CD14-positive monocyte (primary cell): ENCODE results near the gene PPP4R3B. TPM values are rescaled to one million over a fixed set of nuclear protein-coding genes. Genes with fewer than 3 reads are reported as not detected.

Experiments used
- DNase-seq, 3 donors: peaks; one replicate each; pipeline ENCODE4 v3.0.0-alpha.2; 2011 to 2022
- H2AFZ ChIP-seq: 2 replicates; pipeline ENCODE4 v1.6.0; 2012; ENCODE audit warnings: mild to moderate bottlenecking, low read depth, low read length, inconsistent platforms; ENCODE audit not compliant: insufficient read depth, poor library complexity, severe bottlenecking
- H3K27ac ChIP-seq, 2 donors: 1 replicate in 1 of 2; 2 replicates in 1 of 2; pipeline ENCODE4 v1.5.1; 2012 to 2013; ENCODE audit warnings: low read length in 2 of 2, control low read depth in 1 of 2, inconsistent platforms in 1 of 2, low read depth in 1 of 2, mild to moderate bottlenecking in 1 of 2
- H3K27me3 ChIP-seq, 2 donors: one replicate each; pipeline versions ENCODE4 v1.6.0 to v1.6.1; 2011 to 2013; ENCODE audit warnings: low read length in 2 of 2; ENCODE audit not compliant: control insufficient read depth in 2 of 2, insufficient read depth in 2 of 2
- H3K36me3 ChIP-seq, 2 donors: replicated peaks in 1 of 2; 1 replicate in 1 of 2; 2 replicates in 1 of 2; pipeline versions ENCODE4 v1.5.1 to v1.6.1; 2012 to 2013; ENCODE audit warnings: low read length in 2 of 2, control low read depth in 1 of 2, inconsistent platforms in 1 of 2, mild to moderate bottlenecking in 1 of 2; ENCODE audit not compliant: insufficient read depth in 2 of 2, control insufficient read depth in 1 of 2
- H3K4me1 ChIP-seq, 2 donors: 1 replicate in 1 of 2; 2 replicates in 1 of 2; pipeline versions ENCODE4 v1.5.1 to v1.6.1; 2012 to 2013; ENCODE audit warnings: low read length in 2 of 2, control low read depth in 1 of 2, inconsistent platforms in 1 of 2, mild to moderate bottlenecking in 1 of 2, moderate library complexity in 1 of 2; ENCODE audit not compliant: insufficient read depth in 2 of 2, control insufficient read depth in 1 of 2
- H3K4me2 ChIP-seq: replicated peaks from 2 replicates; pipeline ENCODE3; 2012; ENCODE audit warnings: low read length, moderate library complexity, mild to moderate bottlenecking; ENCODE audit not compliant: poor library complexity, severe bottlenecking; ENCODE audit errors: extremely low read depth
- H3K4me3 ChIP-seq, 3 experiments: fragments of 200-600 bp in 1 of 3; sonication (generic) in 1 of 3; replicated peaks in 1 of 3; 1 replicate in 2 of 3; 2 replicates in 1 of 3; pipeline ENCODE4 v1.5.1; 2011 to 2013; ENCODE audit warnings: low read length in 3 of 3, mild to moderate bottlenecking in 3 of 3, control low read depth in 2 of 3, low read depth in 2 of 3, inconsistent platforms in 1 of 3, moderate library complexity in 1 of 3
- H3K79me2 ChIP-seq: 2 replicates; pipeline ENCODE4 v1.6.0; 2012; ENCODE audit warnings: mild to moderate bottlenecking, control low read depth, inconsistent platforms, low read length, moderate library complexity; ENCODE audit not compliant: insufficient read depth
- H3K9ac ChIP-seq: 2 replicates; pipeline ENCODE4 v1.6.0; 2017; ENCODE audit warnings: low read length, mild to moderate bottlenecking; ENCODE audit not compliant: insufficient read depth, poor library complexity, severe bottlenecking
- H3K9me3 ChIP-seq, 2 donors: replicated peaks in 1 of 2; 1 replicate in 1 of 2; 2 replicates in 1 of 2; pipeline versions ENCODE4 v1.5.1 to v1.6.1; 2012 to 2013; ENCODE audit warnings: low read length in 2 of 2, control low read depth in 1 of 2; ENCODE audit not compliant: control insufficient read depth in 1 of 2, insufficient read depth in 1 of 2
- H4K20me1 ChIP-seq: 2 replicates; pipeline ENCODE4 v1.6.0; 2012; ENCODE audit warnings: mild to moderate bottlenecking, low read length, control low read depth, moderate library complexity; ENCODE audit not compliant: insufficient read depth
- H3K27ac Mint-ChIP-seq, 7 donors: one replicate each; pipeline ENCODE4 v1.8.0; 2020; ENCODE audit warnings: mild to moderate bottlenecking in 7 of 7, mixed read lengths in 7 of 7, moderate library complexity in 6 of 7, inconsistent platforms in 2 of 7
- H3K27me3 Mint-ChIP-seq, 3 donors: one replicate each; pipeline ENCODE4 v1.8.0; 2021 to 2022; ENCODE audit warnings: low read depth in 3 of 3, mild to moderate bottlenecking in 3 of 3, mixed read lengths in 3 of 3, moderate library complexity in 3 of 3, inconsistent platforms in 1 of 3
- H3K36me3 Mint-ChIP-seq, 2 donors: one replicate each; pipeline ENCODE4 v1.8.0; 2020; ENCODE audit warnings: mixed read lengths in 2 of 2, inconsistent platforms in 1 of 2, mild to moderate bottlenecking in 1 of 2
- H3K4me1 Mint-ChIP-seq: one replicate; pipeline ENCODE4 v1.8.0; 2020; ENCODE audit warnings: mild to moderate bottlenecking, mixed read lengths
- H3K4me3 Mint-ChIP-seq, 2 donors: one replicate each; pipeline ENCODE4 v1.8.0; 2020; ENCODE audit warnings: mild to moderate bottlenecking in 2 of 2, mixed read lengths in 2 of 2, moderate library complexity in 1 of 2
- H3K9me3 Mint-ChIP-seq, 7 donors: one replicate each; pipeline ENCODE4 v1.8.0; 2020 to 2022; ENCODE audit warnings: mixed read lengths in 7 of 7, mild to moderate bottlenecking in 6 of 7, moderate library complexity in 6 of 7, inconsistent platforms in 2 of 7
- WGBS: methylation state at CpG from one replicate; pipeline ENCODE4 v1.1.5; 2013; ENCODE audit warnings: missing lambda C conversion rate; ENCODE audit not compliant: insufficient coverage; 5-methylcytosine and 5-hydroxymethylcytosine counted together
- intact Hi-C, 2 donors: fragments of 100-400 bp; cut with micrococcal nuclease; formaldehyde crosslinking; loops; one replicate each; pipeline versions ENCODE4 v1.15.0 to v1.15.1; 2023
- polyA plus RNA-seq, 3 donors: library from polyadenylated mRNA; depleted of rRNA in 1 of 3; unstranded in 2 of 3; stranded (reverse) in 1 of 3; fragments of 300-500 nt in 2 of 3; fragments of >200 nt in 1 of 3; fragmentation: Illumina TruSeq in 2 of 3; gene quantifications; 1 replicate in 2 of 3; 2 replicates in 1 of 3; pipeline ENCODE4 v1.2.3, GENCODE V29; 2012 to 2021
- TF ChIP-seq, protein P1 (sequence below): fragments of 200-600 bp; IDR thresholded peaks from one replicate; pipeline ENCODE4 v1.8.0; 2022; ENCODE audit warnings: antibody characterized with exemption, mild to moderate bottlenecking

Gene PPP4R3B
- polyA plus RNA-seq, 3 donors = 13.3 to 41.1 (median 30.2) TPM

DNA sequence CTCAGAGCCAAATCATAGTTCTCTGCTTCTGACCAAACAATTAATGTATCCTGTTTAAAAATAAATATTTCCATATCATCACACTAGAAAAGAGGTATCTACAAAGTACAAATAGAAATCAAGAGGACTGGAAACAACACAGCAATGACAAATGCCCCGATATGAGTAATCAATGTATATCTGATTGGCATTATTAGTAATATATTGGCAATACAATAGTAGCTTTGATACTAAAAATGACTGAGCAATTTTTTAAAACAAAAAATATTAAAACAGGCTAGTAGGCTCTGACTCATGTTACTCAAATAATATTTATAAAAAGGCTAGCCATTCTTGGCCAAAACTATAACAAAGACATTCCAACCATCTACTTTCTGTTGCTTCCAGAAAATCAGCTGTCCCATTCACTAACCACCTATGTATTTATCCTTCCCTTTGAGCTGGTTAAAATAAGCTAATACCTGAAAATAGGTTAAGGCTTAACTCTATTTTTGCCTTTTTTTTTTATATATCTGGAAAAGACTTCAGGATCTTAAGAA, 13.3 kb downstream of the PPP4R3B start:
- no peak overlapping the region for H2AFZ ChIP-seq
- Mint-ChIP-seq H3K27me3 (peaks cover 0 to 2% (median 0%) of the 10 kb centered on the region in 3 donors), H3K36me3 (peaks cover 32 to 61% of the 10 kb centered on the region in 2 donors), H3K4me1 (no peaks in the 10 kb centered on the region), H3K4me3 (no peak overlapping the region), H3K9me3 (no peaks in the 10 kb centered on the region), H3K27ac (peak overlapping the region in 1 of 7 donors; percentile 43)
- intact Hi-C loops = no loop called here
- H4K20me1 ChIP-seq = peaks cover 99% of the 10 kb centered on the region
- no CpG with 5 or more reads among the region's 1 CpG for WGBS
- no peak overlapping the region for H3K27ac ChIP-seq
- no peaks in the 10 kb centered on the region for H3K27me3 ChIP-seq
- H3K4me3 ChIP-seq = no peak overlapping the region
- H3K4me1 ChIP-seq = no peaks in the 10 kb centered on the region
- H3K79me2 ChIP-seq = peaks cover 94% of the 10 kb centered on the region
- H3K9ac ChIP-seq = no peak overlapping the region
- peaks cover 30 to 76% of the 10 kb centered on the region in 2 donors for H3K36me3 ChIP-seq
- TF ChIP-seq, protein P1, sequence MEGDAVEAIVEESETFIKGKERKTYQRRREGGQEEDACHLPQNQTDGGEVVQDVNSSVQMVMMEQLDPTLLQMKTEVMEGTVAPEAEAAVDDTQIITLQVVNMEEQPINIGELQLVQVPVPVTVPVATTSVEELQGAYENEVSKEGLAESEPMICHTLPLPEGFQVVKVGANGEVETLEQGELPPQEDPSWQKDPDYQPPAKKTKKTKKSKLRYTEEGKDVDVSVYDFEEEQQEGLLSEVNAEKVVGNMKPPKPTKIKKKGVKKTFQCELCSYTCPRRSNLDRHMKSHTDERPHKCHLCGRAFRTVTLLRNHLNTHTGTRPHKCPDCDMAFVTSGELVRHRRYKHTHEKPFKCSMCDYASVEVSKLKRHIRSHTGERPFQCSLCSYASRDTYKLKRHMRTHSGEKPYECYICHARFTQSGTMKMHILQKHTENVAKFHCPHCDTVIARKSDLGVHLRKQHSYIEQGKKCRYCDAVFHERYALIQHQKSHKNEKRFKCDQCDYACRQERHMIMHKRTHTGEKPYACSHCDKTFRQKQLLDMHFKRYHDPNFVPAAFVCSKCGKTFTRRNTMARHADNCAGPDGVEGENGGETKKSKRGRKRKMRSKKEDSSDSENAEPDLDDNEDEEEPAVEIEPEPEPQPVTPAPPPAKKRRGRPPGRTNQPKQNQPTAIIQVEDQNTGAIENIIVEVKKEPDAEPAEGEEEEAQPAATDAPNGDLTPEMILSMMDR = no peak
- no peaks in the 10 kb centered on the region for H3K9me3 ChIP-seq
- no peak for DNase-seq
- H3K4me2 ChIP-seq = no peak overlapping the region

DNA sequence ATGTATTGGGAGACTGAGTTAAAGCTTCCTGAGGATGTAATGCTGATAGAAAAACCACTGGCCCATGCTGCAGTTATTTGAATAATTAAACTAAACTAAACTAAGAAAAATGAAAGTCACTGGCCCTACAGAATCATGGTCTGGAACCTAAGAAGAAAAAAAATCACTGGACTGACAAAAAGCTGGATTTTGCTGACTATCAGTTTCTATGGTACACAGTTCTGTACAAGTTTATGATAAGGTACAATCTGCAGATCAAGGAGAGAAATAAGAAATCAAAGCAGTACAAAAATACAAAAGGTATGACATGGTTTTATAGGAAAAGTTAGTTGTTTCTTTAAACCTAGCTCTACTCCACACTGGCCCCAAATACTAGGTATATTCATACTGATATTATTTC, 15.6 kb downstream of the PPP4R3B start:
- H3K4me1 Mint-ChIP-seq = no peaks in the 10 kb centered on the region
- intact Hi-C loops = no loop called here
- no peak overlapping the region for H2AFZ ChIP-seq

More for the DNA sequence above, 15.6 kb downstream of the PPP4R3B start:
- DNase-seq = no peak
- Mint-ChIP-seq H3K27me3 (no peaks in the 10 kb centered on the region), H3K4me3 (no peak overlapping the region), H3K9me3 (no peaks in the 10 kb centered on the region), H3K27ac (peak overlapping the region in 1 of 7 donors; percentile 2), H3K36me3 (peaks cover 41 to 71% of the 10 kb centered on the region in 2 donors)
- H3K79me2 ChIP-seq = peaks cover 89% of the 10 kb centered on the region
- H3K27me3 ChIP-seq = no peaks in the 10 kb centered on the region
- no peak overlapping the region for H3K4me2 ChIP-seq
- peaks cover 42 to 79% of the 10 kb centered on the region in 2 donors for H3K36me3 ChIP-seq
- no peak overlapping the region for H3K4me3 ChIP-seq
- H3K9ac ChIP-seq = no peak overlapping the region
- no peaks in the 10 kb centered on the region for H3K4me1 ChIP-seq
- H3K27ac ChIP-seq = no peak overlapping the region
- TF ChIP-seq, protein P1 = no peak
- peaks cover 96% of the 10 kb centered on the region for H4K20me1 ChIP-seq
- H3K9me3 ChIP-seq = no peaks in the 10 kb centered on the region
